Tibial artery (tissue), 4 donors: ENCODE measurements around the gene KBTBD13.

Experiments
- DNase-seq, 2 donors: peaks; one replicate each; pipeline ENCODE4 v3.0.0-alpha.2; 2019
- H3K27ac ChIP-seq, 2 donors: fragments of 200-600 bp; sonication (generic) in 1 of 2; 1 replicate in 1 of 2; 2 replicates in 1 of 2; pipeline ENCODE4 v1.5.1; 2018 to 2019; ENCODE audit warnings: mild to moderate bottlenecking in 1 of 2
- H3K27me3 ChIP-seq, 2 donors: fragments of 200-600 bp; sonication (generic) in 1 of 2; one replicate each; pipeline versions ENCODE4 v1.5.1 to v1.6.0; 2016 to 2019
- H3K36me3 ChIP-seq, 3 donors: fragments of 200-600 bp; sonication (generic) in 2 of 3; one replicate each; pipeline ENCODE4 v1.5.1; 2016 to 2019; ENCODE audit warnings: mild to moderate bottlenecking in 2 of 3
- H3K4me1 ChIP-seq, 4 donors: fragments of 200-600 bp; sonication (generic) in 2 of 4; 1 replicate in 3 of 4; 2 replicates in 1 of 4; pipeline ENCODE4 v1.5.1; 2016 to 2019
- H3K4me3 ChIP-seq, 2 donors: fragments of 200-600 bp; sonication (generic) in 1 of 2; 1 replicate in 1 of 2; 2 replicates in 1 of 2; pipeline ENCODE4 v1.5.1; 2018 to 2019; ENCODE audit warnings: mild to moderate bottlenecking in 2 of 2
- H3K9me3 ChIP-seq, 3 donors: fragments of 200-600 bp; sonication (generic) in 1 of 3; one replicate each; pipeline ENCODE4 v1.5.1; 2016 to 2019
- CTCF ChIP-seq, 2 experiments: fragments of 200-600 bp in 1 of 2; fragments of 450-650 bp in 1 of 2; IDR thresholded peaks; one replicate each; pipeline ENCODE4 v1.5.1; 2017 to 2019; ENCODE audit warnings: antibody characterized with exemption in 2 of 2, mild to moderate bottlenecking in 1 of 2, moderate library complexity in 1 of 2
- intact Hi-C: fragments of 100-400 bp; cut with DNase I; formaldehyde crosslinking; loops from one replicate; pipeline ENCODE4 v1.15.0; 2023; ENCODE audit warnings: low total_unique reads

The KBTBD13 gene

GRCh38 chr15:65044724-65045481 lies 31.6 kb upstream of the KBTBD13 start, which contains the start of gene SLC51B:
Gene SLC51B, plus strand, starts transcription at chr15:65045387. Its CDS starts 4,618 bp downstream, at chr15:65050005.
- Histone ChIP-seq H3K27ac (peak within 1 kb of the TSS in 1 of 2 donors; percentile 37), H3K27me3 (no peaks in the 10 kb centered on the region), H3K4me1 (peaks cover 0 to 32% (median 6%) of the 10 kb centered on the region in 4 donors), H3K36me3 (peaks cover 5 to 17% (median 9%) of the 10 kb centered on the region in 3 donors), H3K9me3 (no peaks in the 10 kb centered on the region), H3K4me3 (no peak within 1 kb of the TSS)
- no peak for TF ChIP-seq CTCF (IDR thresholded peaks at IDR 0.05)
- DNase-seq, result no peak
- intact Hi-C loops, result no loop called here

DNA sequence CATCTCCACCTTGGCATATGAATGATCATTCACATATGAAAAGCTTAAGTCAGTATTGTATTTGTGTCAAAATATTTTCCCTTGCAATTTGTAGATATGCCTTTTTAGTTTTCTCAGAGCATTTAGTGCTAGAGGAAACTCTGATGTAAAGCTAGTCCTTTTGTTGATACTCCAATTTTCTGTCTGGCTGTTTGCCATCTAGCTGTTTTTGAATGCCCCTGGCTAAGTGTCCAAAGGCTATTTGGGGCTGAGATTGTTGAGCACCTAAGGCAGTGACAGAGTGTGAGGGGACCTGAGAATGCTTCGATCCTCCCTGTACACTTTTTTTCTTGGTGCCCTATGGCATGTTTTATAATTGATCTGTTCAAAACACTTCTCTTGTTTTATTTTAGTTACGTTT lies 28.3 kb upstream of the KBTBD13 start:
- H3K27ac ChIP-seq, result no peak overlapping the region
- DNase-seq, result no peak
- intact Hi-C loops, result no loop called here

GRCh38 chr15:65049418-65049840 lies 27.1 kb upstream of the KBTBD13 start:
- H3K4me1 ChIP-seq, result peaks cover 0 to 61% (median 15%) of the 10 kb centered on the region in 4 donors
- H3K27ac ChIP-seq, result peak overlapping the region; percentile 39 to 59
- H3K27me3 ChIP-seq, result no peaks in the 10 kb centered on the region
- H3K36me3 ChIP-seq, result peaks cover 35 to 48% (median 36%) of the 10 kb centered on the region in 3 donors
- DNase-seq, result peak; percentile 93
- TF ChIP-seq CTCF (IDR thresholded peaks at IDR 0.05), result no peak
- intact Hi-C loops, result no loop called here
- peak overlapping the region in 1 of 2 donors; percentile 38 for H3K4me3 ChIP-seq
- H3K9me3 ChIP-seq, result no peaks in the 10 kb centered on the region

More for the DNA sequence above, 28.3 kb upstream of the KBTBD13 start:
- no peak overlapping the region for H3K4me3 ChIP-seq
- peaks cover 23 to 36% (median 24%) of the 10 kb centered on the region in 3 donors for H3K36me3 ChIP-seq
- H3K27me3 ChIP-seq, result no peaks in the 10 kb centered on the region
- H3K9me3 ChIP-seq, result no peaks in the 10 kb centered on the region
- no peak for TF ChIP-seq CTCF (IDR thresholded peaks at IDR 0.05)
- peaks cover 0 to 54% (median 14%) of the 10 kb centered on the region in 4 donors for H3K4me1 ChIP-seq

DNA sequence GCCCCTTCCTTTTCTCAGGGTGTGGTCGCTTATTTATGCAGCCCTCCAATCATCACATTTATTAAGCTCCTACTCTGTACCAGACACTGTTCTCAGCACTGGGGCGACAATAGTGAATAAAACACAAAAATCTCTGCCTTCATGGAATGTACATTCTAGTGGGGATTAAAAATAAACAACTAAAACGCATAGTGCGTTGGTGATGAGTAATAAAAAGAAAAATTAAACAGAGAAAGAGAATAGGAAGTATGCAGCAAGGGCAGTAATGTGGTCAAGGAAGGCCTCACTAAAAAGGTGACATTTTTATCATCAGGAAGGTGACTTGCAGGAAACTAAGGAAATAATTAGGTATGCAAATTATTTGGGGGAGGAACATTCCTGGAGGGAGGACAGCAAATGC lies 26.3 kb upstream of the KBTBD13 start:
- peaks cover 38 to 51% (median 39%) of the 10 kb centered on the region in 3 donors for H3K36me3 ChIP-seq
- no peaks in the 10 kb centered on the region for H3K27me3 ChIP-seq
- TF ChIP-seq CTCF (IDR thresholded peaks at IDR 0.05), result no peak
- H3K4me1 ChIP-seq, result peaks cover 0 to 63% (median 23%) of the 10 kb centered on the region in 4 donors
- H3K4me3 ChIP-seq, result no peak overlapping the region
- H3K27ac ChIP-seq, result peak overlapping the region; percentile 39 to 59
- intact Hi-C loops, result no loop called here
- DNase-seq, result no peak
- H3K9me3 ChIP-seq, result no peaks in the 10 kb centered on the region

DNA sequence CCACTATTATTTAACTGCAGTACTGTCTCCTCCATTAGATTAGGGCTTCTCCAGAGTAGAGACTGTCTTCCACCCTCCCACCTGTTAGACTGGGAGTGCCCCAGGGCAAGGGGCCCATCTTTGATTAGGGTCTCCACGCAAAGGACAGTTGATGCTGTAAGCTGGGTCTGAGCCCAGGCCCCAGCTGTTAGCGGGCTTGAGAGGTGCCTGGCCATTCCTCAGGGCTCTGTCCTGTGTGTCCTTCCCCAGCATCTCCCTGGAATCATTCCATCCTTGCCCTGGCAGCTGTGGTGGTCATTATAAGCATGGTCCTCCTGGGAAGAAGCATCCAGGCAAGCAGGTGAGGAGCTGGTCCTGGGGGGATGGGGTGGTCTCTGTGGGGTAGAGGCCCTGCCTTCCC lies 25.3 kb upstream of the KBTBD13 start:
- peak overlapping the region; percentile 39 to 59 for H3K27ac ChIP-seq
- H3K9me3 ChIP-seq, result no peaks in the 10 kb centered on the region
- intact Hi-C loops, result no loop called here
- H3K27me3 ChIP-seq, result no peaks in the 10 kb centered on the region
- peaks cover 0 to 73% (median 33%) of the 10 kb centered on the region in 4 donors for H3K4me1 ChIP-seq
- H3K36me3 ChIP-seq, result peaks cover 35 to 49% (median 43%) of the 10 kb centered on the region in 3 donors
- DNase-seq, result no peak
- no peak for TF ChIP-seq CTCF (IDR thresholded peaks at IDR 0.05)
- no peak overlapping the region for H3K4me3 ChIP-seq
